ENCODE data around the gene HECTD1.
"Not testable (repeated sequence)": the region's sequence is repeated elsewhere in the genome, so short reads cannot be mapped to it uniquely, and the experiment has no call there.

HECTD1 gene

DNA sequence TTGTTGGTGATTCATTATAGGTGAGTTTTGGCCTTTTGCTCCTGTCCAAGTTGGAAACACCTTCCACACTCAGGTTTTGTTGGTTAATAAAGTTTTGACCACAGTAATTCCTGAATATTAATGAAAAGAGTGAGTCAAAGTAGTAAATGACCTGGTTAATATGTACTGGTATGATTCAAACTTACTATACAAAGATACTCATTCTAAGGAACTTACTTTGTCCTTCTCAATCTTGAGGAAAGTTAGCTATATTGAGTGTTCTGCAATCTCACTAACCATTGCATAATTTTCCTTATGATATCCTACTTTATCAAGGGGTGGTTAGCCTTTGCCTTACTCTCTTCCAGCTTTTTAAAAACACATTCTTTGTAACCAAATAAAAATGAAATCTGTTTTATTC lies 20.9 kb upstream of the HECTD1 start:
- no peak for DNase-seq (ENCODE audit: low read depth in 2 of 2)

DNA sequence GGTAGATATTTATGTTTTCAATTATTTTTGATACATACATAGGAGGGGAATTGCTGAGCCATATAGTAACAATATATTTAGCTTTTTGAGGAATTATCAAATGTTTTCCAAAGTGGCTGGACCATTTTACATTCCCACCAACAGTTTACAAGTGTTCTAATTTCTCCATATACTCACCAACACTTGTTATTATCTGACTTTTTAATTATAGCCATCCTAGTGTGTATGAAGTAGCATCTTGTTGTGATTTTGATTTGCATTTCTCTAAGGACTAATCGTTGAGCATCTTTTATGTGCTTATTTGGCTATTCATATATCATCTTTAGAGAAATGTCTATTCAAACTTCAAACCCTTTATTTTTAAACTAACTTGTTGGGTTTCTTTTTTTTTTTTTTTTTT lies 17.2 kb upstream of the HECTD1 start:
- no peak for DNase-seq (ENCODE audit: low read depth in 2 of 2)

DNA sequence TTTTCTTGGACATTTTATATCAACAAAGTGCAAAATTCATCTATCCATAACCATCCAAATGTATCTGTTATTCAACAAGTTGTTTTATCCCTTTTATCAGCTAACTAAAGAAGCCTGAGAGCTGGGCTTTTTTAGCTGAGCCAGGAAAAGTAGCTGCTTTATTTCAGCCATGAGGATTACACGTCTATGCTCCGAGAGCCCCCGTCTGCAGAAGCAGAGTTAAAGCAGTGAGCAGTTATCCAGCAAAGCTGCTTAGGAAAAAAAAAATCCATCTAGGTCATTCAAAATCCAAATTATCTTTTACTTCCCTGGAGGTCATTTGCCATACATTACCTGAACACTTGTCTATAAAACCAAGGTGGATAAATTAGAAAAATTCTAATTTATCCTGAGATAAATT lies 15.7 kb upstream of the HECTD1 start:
- no peak for DNase-seq (ENCODE audit: low read depth in 2 of 2)

DNA sequence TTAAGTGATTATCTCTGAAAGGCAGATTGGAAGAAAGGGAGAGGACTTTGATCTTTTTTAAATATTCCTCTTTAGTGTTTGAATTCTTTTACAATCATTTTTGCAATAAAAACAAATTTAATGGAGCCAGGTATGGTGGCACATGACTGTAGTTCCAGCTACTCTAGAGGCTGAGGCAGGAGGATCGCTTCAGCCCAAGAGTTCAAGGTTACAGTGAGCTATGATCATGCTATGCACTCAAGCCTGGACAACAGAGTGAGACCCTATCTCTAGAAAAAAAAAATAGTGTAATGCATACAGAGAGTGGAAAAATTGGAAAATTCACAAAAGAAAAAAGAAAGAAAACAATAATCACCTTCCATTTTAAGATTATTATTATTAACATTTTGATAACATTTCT lies 15.2 kb upstream of the HECTD1 start:
- DNase-seq (ENCODE audit: low read depth in 2 of 2): no peak

DNA sequence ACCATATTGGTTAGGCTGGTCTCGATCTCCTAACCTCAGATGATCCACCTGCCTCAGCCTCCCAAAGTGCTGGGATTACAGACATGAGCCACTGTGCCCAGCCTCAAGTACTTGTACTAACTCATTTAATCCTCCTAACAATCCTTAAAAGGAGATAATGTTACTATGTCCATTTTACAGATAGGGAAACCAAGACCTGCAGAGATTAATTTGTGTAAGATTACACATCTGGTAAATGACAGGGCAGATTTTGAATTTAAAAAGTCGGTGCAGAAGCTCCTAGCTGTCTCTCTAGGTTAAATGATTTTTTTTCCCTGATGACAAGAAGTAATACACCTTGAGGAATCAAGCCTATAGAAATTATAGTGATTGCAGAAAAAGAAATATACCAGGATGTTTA lies 13.7 kb upstream of the HECTD1 start:
- DNase-seq (ENCODE audit: low read depth in 2 of 2): no peak

DNA sequence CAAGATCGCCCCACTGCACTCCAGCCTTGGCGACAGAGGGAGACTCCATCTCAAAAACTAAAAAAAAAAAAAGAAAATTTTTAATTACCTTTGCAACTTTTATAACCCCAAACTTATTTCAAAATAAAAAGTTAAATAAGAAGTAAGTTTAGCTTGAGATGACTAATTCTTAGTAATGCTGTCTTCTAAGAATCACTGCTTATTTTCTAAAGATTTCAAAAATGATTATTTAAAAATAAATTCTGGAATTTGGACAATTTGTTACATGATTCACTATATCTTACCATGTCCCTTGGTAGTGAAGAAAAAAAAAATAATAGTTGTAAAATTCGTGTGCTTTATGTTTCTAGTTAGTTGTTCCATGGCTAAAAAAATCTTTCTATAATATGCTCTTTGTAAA lies 11.6 kb upstream of the HECTD1 start:
- DNase-seq (ENCODE audit: low read depth in 2 of 2): no peak

DNA sequence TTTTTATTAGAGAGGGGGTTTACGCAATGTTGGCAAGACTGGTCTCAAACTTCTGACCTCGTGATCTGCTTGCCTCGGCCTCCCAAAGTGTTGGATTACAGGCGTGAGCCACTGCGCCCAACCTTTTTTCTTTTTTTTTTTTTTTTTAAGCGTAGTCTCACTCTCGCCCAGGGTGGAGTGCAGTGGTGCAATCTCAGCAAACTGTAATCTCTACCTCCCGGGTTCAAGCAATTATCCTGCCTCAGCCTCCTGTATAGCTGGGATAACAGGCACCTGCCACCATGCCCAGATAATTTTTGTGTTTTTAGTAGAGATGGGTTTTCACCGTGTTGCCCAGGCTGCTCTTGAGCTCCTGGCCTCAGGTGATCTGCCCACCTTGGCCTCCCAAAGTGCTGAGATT lies 8.8 kb upstream of the HECTD1 start:
- no peak for DNase-seq (ENCODE audit: low read depth in 2 of 2)

DNA sequence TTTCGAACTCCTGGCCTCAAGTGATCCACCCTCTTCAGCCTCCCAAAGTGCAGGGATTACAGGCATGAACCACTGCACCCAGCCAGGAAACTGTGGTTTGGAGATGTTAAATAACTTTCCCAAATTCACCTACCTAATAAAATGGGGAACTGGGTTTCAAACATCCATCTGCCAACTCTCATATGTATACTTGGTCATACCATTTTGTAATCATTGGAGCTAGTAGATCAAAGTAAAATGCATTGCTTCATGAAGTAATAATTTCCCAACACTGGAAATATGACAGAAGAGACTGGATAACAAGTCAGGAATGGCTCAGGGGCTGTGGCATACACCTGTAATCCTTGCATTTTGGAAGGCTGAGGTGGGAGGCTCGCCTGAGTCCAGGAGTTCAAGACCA lies 5.3 kb upstream of the HECTD1 start:
- no peak for DNase-seq (ENCODE audit: low read depth in 2 of 2)

DNA sequence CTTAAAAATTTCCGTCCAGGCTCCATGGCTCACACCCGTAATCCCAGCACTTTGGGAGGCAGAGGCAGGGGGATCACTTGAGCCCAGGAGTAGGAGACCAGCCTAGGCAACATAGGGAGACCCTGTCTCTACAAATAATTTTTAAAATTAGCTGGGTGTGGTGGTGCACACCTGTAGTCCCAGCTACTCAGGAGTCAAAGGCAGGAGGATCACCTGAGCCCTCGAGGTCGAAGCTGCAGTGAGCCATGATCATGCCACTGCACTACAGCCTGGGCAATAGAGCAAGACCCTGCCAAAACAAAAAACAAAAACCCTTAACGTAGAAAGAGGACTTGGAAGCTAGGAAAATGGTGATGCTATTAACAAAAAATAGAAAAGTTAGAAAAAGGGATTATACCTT lies 2.0 kb upstream of the HECTD1 start:
- DNase-seq (ENCODE audit: low read depth in 2 of 2): no peak

DNA sequence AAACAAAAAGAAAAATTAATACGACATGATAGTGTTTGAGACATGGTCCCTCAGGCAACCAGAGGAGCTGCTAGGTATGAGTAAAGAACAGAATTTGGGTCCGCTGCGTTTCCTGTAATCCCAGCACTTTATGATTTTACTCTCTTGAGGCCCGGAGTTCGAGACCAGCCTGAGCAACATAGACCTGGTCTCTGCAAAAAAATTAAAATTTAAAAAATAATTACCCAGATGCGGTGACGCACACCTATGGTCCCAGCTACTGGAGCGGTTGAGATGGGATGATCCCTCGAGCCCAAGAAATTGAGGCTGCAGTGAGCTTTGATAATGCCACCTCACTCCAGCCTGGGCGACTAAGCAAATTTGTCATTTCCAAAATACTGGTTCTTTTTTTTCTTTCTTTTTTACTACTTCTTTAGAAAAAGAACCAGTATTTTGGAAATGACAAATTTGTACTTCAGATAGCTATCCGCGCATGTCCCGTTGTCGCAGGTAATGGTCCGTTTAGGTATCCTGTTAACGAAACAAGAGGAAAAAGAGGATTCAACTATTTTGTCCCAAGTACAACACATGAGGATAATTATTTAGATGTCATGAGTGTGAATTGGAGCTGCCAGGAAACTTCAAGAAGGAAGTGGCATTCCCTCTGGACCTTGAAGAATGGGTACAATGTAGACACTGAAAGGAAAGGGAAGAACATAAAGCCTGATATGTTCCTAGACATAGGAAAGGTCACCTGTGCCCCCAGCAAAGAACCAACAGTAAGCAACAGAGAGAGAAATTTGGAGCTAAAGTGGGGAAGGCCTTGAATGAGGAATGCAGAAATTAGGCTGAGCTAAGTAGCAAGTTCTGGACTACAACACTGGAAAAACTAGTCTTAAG lies 1.2 kb upstream of the HECTD1 start:
- peak in 1 of 2 donors; percentile 3 for DNase-seq (ENCODE audit: low read depth in 2 of 2)

DNA sequence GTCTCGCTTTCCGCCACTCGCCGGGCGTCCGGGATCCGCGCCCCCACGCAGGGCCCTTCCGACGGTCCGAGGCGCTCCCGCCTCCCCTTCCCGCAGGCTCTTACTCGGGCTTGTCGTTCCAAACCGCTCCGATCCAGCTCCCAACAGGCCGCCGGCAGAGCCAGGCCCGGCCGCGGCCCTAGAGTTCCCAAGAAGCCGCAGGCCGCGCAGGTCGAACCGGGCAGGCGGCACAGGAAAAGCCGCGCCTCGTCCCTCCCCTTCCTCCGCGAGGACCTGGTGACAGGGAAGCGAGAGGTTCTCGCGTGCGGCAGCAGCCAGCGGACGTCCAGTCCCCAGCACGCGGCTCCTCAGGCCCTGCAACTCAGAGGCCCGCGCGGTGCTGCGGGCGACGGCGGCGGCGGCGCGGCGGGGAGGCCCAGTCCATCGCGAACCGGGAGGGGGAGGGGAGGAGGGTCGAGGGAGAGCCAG lies 272 bp downstream of the HECTD1 start:
- no peak for DNase-seq (ENCODE audit: low read depth in 2 of 2)

DNA sequence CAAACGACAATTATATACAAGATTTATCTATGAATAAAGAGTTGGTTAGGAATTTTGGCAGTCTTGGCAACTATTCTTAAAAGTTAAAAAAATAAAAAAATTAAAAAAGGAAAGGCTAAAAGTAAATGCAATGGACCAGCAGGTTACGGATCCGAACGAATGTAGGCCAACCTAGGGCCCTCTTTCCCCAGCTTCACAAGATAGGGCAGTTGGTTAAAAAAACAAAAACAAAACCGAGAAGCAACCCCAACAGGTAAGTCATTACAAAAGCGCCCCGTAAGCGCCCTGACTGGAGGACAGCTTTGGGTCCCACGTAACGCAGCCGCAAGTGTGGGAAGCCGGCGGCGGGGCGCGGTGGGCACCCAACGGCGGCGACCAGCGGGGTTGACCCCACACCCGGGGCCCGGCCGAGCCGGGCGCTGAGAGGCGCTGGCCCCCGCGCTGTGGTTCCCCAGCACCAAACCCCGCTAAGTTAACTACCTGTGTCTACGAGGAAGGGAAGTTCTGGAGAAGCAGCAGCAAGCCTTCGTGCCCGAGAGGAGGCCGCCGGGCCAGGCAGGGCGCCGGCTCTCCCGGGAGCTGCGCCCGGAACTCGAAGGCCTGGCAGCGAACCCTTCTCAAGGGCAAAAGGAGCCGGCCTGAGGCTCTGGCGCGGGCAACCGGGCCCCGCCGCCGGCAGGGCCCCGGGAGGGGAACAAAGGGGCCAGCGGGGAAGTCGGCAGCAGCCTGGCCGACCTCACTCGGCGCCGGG lies 882 bp downstream of the HECTD1 start:
- peak; percentile 34 to 54 for DNase-seq (ENCODE audit: low read depth in 2 of 2)

DNA sequence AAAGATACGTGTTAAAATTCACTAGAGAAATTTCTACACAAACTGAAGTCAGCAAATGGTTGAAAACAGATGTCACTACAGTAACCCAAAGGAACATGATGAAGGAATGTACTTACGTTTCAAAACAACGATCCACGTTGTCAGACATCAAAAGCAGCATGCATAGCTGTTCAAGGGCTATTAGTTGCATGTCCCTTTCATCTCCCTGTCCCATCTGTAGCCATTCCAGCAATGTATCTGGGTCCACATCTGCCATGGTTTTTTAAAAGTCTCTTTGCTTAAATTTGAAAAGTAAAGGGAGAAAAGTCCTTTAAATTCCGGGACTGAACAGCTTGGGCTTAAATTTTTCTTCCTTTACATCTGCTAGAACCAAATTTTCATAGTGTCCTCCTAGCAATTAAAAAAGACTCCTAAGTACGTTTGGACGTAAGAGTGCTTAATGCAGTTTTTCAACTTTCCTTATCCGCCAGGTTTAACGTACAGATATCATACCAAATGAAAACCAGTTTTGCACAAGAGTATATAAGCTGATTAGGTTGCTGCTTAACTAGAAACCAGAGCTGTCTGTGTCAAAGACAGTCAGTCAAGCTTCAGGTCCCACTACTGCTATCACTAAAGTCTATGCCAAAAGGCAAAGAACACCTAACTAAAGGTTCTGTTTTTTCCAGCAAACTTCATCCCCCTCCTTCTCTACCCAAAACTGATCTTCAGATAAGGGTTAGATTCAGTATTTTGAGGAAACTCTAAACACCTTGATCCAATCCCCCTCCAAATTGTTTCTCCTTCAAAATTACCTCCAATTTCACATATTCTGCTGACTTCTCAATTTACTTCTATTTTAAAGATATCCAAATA lies 1.7 kb downstream of the HECTD1 start:
- DNase-seq (ENCODE audit: low read depth in 2 of 2): no peak

DNA sequence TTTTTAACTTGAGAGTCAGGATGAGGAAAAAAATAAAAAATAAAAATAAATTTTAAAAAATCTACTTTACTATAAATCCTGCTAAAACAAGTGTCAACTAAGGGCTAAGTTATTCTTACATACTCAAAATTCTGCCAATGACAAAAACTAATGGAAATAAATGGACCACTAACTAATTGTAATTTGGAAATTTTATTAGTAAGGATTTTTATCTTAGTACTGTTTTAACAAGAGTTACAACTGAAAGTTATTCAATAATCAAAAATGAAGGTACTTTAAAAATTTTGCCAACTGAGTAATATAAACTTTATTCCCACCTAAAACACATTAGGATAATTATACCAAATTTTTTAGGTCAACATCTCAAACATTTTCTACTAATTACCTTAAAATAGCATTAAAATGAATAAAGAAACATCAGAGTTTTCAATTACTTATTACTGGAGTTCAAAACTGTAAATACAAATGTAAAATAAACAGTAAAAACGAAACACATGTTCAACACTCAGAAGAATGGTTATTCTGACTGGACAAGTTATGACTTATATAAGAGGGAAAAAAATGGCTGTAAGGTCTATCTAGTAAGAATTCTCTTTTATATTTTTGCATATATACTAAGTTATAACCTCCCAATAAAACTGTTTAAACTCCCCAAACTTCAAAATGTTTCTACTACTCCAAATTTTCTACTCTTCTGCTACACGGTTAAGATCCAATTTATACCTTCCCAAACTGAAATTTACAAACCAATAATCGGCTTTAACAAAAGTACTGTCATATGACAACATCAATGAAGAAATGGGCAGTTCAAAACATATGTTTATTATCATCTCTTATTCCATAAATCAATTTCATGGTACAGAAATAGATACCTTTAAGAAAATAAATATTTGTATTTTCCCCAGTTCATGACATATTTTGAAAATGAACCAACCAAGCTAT lies 2.7 kb downstream of the HECTD1 start:
- DNase-seq (ENCODE audit: low read depth in 2 of 2): no peak

DNA sequence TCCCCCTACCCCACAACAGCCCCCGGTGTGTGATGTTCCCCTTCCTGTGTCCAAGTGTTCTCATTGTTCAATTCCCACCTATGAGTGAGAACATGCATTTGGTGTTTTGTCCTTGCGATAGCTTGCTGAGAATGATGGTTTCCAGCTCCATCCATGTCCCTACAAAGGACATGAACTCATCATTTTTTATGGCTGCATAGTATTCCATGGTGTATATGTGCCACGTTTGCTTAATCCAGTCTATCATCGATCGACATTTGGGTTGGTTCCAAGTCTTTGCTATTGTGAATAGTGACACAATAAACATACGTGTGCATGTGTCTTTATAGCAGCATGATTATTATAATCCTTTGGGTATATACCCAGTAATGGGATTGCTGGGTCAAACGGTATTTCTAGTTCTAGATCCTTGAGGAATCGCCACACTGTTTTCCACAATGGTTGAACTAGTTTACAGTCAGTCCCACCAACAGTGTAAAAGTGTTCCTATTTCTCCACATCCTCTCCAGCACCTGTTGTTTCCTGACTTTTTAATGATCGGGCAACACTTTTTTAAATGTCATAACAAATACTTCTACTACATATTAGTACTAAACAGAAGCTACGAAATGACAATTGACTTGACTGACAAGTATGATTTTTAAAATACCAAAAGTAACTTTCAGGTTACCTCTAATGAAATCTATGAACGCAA lies 3.5 kb downstream of the HECTD1 start:
- DNase-seq (ENCODE audit: low read depth in 2 of 2): not testable (repeated sequence)

DNA sequence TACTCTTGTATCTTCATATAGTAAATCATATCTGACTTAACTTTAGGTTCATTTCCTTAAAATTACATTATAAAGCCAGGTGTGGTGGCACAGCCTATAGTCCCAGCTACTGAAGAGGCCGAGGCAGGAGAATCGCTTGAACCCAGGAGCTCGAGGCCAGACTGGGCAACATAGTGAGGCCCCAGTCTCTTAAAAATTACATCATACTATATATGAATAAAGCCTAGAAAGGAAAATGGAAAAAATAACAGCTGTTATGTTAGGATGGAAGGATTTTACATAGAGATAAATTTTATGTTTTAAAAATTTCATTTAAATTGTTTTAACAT lies 4.2 kb downstream of the HECTD1 start:
- DNase-seq (ENCODE audit: low read depth in 2 of 2): no peak

DNA sequence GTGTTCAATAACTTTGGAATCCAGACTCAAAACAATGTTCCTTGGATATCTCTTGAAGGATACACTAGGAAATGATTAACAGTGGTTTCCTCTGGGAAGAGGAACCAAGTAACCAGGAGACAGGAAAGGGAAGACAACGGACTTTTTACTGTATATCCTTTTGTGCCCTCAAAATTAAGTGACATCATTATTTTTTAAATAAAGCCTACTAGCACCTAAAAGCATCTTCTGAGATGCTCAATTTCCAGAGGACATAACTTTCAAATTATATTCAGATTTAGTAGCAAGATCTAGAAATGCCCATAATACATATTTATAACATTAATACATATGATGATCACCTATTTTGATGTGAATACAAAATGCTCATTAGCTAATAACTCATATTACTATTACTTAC lies 6.5 kb downstream of the HECTD1 start:
- DNase-seq (ENCODE audit: low read depth in 2 of 2): no peak

DNA sequence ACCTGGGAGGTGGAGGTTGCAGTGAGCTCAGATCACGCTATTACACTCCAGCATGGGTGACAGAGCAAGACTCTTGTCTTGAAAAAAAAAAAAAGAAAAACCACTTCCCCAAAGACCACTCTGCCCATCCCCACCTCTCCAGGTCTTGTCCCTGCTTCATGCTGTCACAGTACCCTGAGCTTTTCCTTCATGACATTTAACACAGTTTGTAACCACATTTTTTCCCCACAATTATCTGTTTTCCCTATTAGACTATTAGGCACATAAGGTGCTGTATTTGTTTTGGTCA lies 6.9 kb downstream of the HECTD1 start:
- DNase-seq (ENCODE audit: low read depth in 2 of 2): no peak

DNA sequence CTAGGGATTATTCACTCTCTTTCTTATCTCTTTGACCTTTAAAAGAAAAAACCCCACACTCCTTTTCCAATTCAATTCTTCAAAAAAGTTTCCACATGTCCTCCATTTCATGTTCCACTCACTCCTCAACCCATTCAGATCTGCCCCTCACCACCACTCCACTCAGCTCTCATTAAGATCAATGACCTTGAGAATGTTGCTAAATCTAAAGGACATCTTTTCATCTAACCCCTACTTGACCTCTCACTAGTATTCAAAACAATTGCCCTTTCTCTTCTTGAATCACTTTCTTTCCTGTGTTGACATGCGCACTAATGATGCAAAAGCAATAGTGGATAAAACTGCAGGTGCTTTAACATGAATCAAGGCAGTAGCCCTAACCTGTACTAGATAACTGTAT lies 9.9 kb downstream of the HECTD1 start:
- DNase-seq (ENCODE audit: low read depth in 2 of 2): no peak

DNA sequence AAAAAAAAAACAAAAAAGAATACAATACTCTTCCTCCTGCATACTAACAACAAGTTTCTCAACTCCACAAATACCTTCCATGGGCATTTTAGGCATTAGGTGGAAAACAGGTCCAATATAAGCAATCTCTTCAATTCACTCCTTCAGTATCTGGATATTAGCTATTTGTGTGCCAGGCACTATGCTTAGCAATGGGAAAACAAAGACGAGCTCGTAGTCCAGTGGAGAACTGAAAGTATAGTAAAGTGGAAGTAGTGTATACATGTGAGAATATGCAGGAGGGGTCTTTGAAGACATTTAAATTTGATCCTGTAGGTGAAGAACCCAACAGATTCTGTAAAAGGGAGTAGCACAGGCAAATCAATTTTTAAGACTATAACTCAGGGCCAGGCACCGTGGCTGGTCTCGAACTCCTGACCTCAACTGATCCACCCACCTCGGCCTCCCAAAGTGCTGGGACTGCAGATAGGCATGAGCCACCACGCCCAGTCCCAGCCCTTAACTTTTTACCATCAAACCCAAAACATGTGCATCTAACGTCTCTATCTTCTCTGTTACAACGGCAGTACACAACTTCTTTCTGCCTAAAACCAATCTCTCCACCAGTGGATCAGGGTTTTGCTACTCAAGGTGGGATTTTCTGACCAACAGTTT lies 10.6 kb downstream of the HECTD1 start:
- DNase-seq (ENCODE audit: low read depth in 2 of 2): no peak

All from stimulated activated CD8-positive, alpha-beta memory T cell treated with anti-CD3 and anti-CD28 coated beads, Interleukin-15, amount 100 ng/mL, for 48 hours (primary cell).